ENCODE results near the gene TCP11L2. TPM values are rescaled to one million over a fixed set of nuclear protein-coding genes. Genes with fewer than 3 reads are reported as not detected.
A peak's percentile ranks its signal among the peaks of the same experiment; 100 is the strongest.

TCP11L2 gene
- total and polyA plus RNA-seq, 2 of the 13 experiments (the other 11 are each of a cell fraction or from before 2014, with no cell fraction given), result 4.6 to 24.1 TPM

DNA sequence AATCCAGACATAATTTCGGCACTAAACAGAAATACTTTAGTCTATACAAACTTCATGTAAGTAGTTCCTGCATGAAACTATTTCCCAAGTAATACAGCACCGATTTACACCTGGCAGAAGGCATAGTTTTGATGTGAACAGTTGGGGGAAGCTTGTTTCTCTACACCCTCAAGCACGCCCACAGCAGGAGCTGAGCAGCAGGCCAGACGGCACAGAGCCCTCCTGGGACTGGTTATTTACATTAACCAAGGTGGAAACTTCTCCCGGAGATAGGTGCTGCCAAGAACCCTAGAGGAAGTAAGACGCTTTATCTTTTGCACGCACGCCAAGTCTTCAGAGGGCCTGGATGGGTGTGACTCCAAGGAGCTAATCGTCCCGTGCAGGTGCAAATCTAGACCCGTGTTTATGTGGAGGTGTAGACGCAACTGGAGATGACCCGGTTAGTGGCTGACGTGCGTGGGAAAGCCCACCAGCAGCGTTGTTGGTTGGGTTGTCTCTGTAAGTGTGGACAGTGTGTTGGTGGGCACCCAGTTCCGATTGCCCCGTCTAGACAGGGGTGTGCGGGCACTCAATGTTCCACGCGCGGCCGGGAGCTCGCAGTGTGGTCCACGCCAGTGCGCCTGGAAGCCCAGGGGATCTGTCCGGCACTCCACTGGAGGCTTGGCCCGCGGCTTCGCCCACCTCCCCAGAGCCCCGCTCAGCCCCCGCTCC is 767 bp upstream of the TCP11L2 start (continued):
- TF ChIP-seq ZSCAN22 (CRISPR knock-in tag; IDR thresholded peaks at IDR 0.05) (no peak), ZNF589 (CRISPR knock-in tag; conservative IDR thresholded peaks at IDR 0.05) (no peak), ZSCAN9 (CRISPR knock-in tag; IDR thresholded peaks at IDR 0.05; ENCODE audit: borderline replicate concordance) (no peak), KDM5A (IDR thresholded peaks at IDR 0.05; ENCODE audit: borderline replicate concordance, low read length) (no peak), TP53 (CRISPR knock-in tag; conservative IDR thresholded peaks at IDR 0.05) (no peak), ZNF775 (CRISPR knock-in tag; IDR thresholded peaks at IDR 0.05; ENCODE audit: borderline replicate concordance) (no peak), PCBP1 (IDR thresholded peaks at IDR 0.05; ENCODE audit: borderline replicate concordance, low read depth, low read length) (no peak), ARNTL (CRISPR knock-in tag; IDR thresholded peaks at IDR 0.05) (no peak), KLF16 (CRISPR knock-in tag; IDR thresholded peaks at IDR 0.05) (0 out of 4 replicates have a peak, but pooled peaks of 1 of the 2 experiments have one; percentile 10), ZNF670 (CRISPR knock-in tag; IDR thresholded peaks at IDR 0.05; ENCODE audit: borderline replicate concordance) (no peak; the same call in 1 of the 2 replicates), RARA (CRISPR knock-in tag; IDR thresholded peaks at IDR 0.05) (0 out of 2 replicates have a peak, but pooled peaks have one; percentile 18), SETDB1 (CRISPR knock-in tag; IDR thresholded peaks at IDR 0.05; ENCODE audit: borderline replicate concordance) (no peak), JUN (CRISPR knock-in tag; IDR thresholded peaks at IDR 0.05) (no peak), MED13 (CRISPR knock-in tag; IDR thresholded peaks at IDR 0.05) (no peak), ZNF557 (CRISPR knock-in tag; IDR thresholded peaks at IDR 0.05) (no peak), ASH2L (IDR thresholded peaks at IDR 0.05; ENCODE audit: insufficient read length, low read depth, low read length) (peak; percentile 29)
- TF ChIP-seq, protein P1, sequence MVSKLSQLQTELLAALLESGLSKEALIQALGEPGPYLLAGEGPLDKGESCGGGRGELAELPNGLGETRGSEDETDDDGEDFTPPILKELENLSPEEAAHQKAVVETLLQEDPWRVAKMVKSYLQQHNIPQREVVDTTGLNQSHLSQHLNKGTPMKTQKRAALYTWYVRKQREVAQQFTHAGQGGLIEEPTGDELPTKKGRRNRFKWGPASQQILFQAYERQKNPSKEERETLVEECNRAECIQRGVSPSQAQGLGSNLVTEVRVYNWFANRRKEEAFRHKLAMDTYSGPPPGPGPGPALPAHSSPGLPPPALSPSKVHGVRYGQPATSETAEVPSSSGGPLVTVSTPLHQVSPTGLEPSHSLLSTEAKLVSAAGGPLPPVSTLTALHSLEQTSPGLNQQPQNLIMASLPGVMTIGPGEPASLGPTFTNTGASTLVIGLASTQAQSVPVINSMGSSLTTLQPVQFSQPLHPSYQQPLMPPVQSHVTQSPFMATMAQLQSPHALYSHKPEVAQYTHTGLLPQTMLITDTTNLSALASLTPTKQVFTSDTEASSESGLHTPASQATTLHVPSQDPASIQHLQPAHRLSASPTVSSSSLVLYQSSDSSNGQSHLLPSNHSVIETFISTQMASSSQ (IDR thresholded peaks at IDR 0.05; ENCODE audit: low read depth), result no peak
- TF ChIP-seq, protein P1 (CRISPR knock-in tag; IDR thresholded peaks at IDR 0.05; ENCODE audit: borderline replicate concordance), result no peak
- TF ChIP-seq, protein P2, sequence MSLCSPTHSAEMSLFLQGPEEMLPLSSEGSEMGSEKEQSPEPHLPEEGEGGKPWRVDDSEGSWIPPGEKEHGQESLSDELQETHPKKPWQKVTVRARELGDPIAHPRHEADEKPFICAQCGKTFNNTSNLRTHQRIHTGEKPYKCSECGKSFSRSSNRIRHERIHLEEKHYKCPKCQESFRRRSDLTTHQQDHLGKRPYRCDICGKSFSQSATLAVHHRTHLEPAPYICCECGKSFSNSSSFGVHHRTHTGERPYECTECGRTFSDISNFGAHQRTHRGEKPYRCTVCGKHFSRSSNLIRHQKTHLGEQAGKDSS (CRISPR knock-in tag; IDR thresholded peaks at IDR 0.05; ENCODE audit: borderline replicate concordance, low read depth), result no peak
- TF ChIP-seq, protein P3, sequence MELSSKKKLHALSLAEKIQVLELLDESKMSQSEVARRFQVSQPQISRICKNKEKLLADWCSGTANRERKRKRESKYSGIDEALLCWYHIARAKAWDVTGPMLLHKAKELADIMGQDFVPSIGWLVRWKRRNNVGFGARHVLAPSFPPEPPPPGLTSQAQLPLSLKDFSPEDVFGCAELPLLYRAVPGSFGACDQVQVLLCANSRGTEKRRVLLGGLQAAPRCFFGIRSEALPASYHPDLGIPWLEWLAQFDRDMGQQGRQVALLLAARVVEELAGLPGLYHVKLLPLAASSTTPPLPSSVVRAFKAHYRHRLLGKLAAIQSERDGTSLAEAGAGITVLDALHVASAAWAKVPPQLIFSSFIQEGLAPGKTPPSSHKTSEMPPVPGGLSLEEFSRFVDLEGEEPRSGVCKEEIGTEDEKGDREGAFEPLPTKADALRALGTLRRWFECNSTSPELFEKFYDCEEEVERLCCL (CRISPR knock-in tag; IDR thresholded peaks at IDR 0.05; ENCODE audit: borderline replicate concordance), result no peak
